ENCODE results near the gene ZNF532. TPM values are rescaled to one million over a fixed set of nuclear protein-coding genes. Genes with fewer than 3 reads are reported as not detected.

The ZNF532 gene
- total RNA-seq, 1 donor from 2014 or later = 69.4 TPM

DNA sequence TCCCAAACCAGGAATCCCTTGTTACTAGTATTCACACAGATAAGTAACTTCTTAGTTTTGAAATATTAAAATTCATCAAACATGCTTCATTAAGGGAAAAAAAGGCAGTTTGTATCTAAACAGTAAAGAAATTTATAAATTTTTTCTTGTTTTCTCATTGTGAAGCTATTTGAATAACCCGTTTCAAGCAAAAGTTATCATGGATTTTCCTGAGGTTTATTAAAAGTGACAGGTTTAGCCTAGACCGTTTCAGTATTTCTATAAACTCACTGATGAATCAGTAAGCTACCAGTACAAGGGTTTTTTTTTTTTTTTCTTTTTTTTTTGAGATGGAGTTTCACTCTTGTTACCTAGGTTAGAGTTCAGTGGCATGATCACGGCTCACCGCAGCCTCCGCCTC lies 20.0 kb downstream of the ZNF532 start:
- no peak overlapping the region for H3K9ac ChIP-seq (ENCODE audit: low read depth in 1 of 3, low read length in 3 of 3)
- no peak overlapping the region for H3K4me3 ChIP-seq (ENCODE audit: low read length in 3 of 3)
- H3K4me1 ChIP-seq (ENCODE audit: control insufficient read depth in 3 of 3, insufficient read depth in 3 of 3, low read length in 3 of 3) = peaks cover 13 to 26% (median 14%) of the 10 kb centered on the region in 3 donors
- H3K27me3 ChIP-seq (ENCODE audit: control insufficient read depth in 3 of 3, insufficient read depth in 3 of 3, low read length in 3 of 3) = no peaks in the 10 kb centered on the region
- H3K9me3 ChIP-seq (ENCODE audit: control insufficient read depth in 3 of 3, low read length in 3 of 3) = no peaks in the 10 kb centered on the region
- peaks cover 0 to 4% (median 3%) of the 10 kb centered on the region in 3 donors for H3K36me3 ChIP-seq (ENCODE audit: control insufficient read depth in 3 of 3, insufficient read depth in 3 of 3, low read length in 3 of 3)
- H3K27ac ChIP-seq (ENCODE audit: low read depth, low read length) = no peak overlapping the region

DNA sequence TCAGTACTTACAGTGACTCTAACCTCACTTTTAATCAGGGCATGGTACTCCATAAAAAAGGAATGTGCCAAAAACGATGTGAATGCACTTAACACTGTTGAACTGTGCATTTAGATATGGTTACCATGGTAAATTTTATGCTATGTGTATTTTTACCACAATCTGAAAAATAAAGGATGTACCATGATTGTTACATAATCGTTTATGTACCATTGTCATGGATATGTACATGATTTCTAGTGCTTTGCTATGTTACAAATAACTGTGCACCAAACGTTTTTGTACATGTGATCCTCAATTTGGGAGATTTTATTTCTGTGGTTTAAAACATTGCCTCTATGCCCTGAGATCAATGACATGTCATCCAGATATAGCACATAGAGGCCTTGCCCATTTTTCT lies 21.8 kb downstream of the ZNF532 start:
- no peaks in the 10 kb centered on the region for H3K9me3 ChIP-seq (ENCODE audit: control insufficient read depth in 3 of 3, low read length in 3 of 3)
- no peak overlapping the region for H3K4me3 ChIP-seq (ENCODE audit: low read length in 3 of 3)
- no peak overlapping the region for H3K9ac ChIP-seq (ENCODE audit: low read depth in 1 of 3, low read length in 3 of 3)
- H3K4me1 ChIP-seq (ENCODE audit: control insufficient read depth in 3 of 3, insufficient read depth in 3 of 3, low read length in 3 of 3) = peaks cover 13 to 20% (median 17%) of the 10 kb centered on the region in 3 donors
- H3K27me3 ChIP-seq (ENCODE audit: control insufficient read depth in 3 of 3, insufficient read depth in 3 of 3, low read length in 3 of 3) = no peaks in the 10 kb centered on the region
- H3K36me3 ChIP-seq (ENCODE audit: control insufficient read depth in 3 of 3, insufficient read depth in 3 of 3, low read length in 3 of 3) = peaks cover 0 to 3% (median 0%) of the 10 kb centered on the region in 3 donors
- peak overlapping the region; percentile 76 for H3K27ac ChIP-seq (ENCODE audit: low read depth, low read length)

DNA sequence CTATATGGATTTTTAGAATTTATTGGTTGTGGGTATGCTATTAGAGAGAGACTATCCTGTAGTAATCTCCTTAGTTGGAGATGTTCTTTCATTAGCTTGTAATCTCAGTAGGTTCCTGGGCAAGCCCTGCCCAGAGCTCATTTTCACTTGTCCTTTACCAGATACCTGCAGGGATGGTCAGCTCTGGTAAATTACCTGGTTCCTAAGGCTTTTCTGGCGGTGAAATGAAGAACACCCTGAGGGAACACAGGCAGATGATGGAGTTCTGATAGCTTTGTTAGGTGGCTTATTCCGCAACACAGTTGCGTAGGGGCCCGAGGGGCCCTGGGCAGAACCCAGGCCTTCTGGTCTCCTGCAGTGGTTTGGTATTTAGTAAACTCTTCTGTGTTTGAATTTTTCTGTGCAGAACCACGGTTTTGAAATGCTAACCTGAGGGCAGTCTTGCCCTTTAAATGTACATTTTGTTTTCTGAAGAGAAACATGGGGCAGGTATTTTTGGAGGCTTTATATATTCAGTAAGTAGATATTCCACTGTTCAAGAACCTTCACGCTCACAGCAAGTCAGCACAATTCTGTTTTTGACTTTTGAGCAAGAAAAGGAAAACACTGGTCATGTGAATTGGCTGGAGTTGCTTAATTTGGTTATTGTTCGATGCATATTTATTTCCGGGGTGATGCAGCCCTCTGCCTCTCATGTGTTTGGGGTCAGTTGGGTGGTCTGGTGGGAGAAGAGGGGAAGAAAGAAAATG lies 22.4 kb downstream of the ZNF532 start:
- H3K36me3 ChIP-seq (ENCODE audit: control insufficient read depth in 3 of 3, insufficient read depth in 3 of 3, low read length in 3 of 3) = peaks cover 0 to 3% (median 0%) of the 10 kb centered on the region in 3 donors
- H3K4me3 ChIP-seq (ENCODE audit: low read length in 3 of 3) = no peak overlapping the region
- H3K9ac ChIP-seq (ENCODE audit: low read depth in 1 of 3, low read length in 3 of 3) = no peak overlapping the region
- H3K27me3 ChIP-seq (ENCODE audit: control insufficient read depth in 3 of 3, insufficient read depth in 3 of 3, low read length in 3 of 3) = no peaks in the 10 kb centered on the region
- H3K4me1 ChIP-seq (ENCODE audit: control insufficient read depth in 3 of 3, insufficient read depth in 3 of 3, low read length in 3 of 3) = peaks cover 15 to 16% (median 16%) of the 10 kb centered on the region in 3 donors
- no peaks in the 10 kb centered on the region for H3K9me3 ChIP-seq (ENCODE audit: control insufficient read depth in 3 of 3, low read length in 3 of 3)
- H3K27ac ChIP-seq (ENCODE audit: low read depth, low read length) = peak overlapping the region; percentile 76

DNA sequence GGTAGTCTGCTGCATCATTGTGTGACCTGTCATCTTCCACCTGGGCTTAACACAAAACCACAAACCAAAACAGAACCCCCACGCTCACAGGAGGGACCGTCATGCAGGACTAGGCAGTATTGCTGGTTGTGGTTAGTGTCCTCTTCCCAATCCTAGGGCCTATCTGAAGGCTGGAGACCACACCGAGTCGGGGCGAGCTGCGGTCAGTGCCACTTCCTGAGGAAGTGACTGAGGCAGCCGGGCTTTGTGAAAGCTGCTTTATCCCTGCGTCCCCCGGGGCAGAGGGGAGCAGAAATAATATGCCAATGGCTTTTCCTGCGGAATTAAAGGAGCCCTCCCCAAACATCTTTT lies 22.9 kb downstream of the ZNF532 start:
- Histone ChIP-seq H3K4me3 (ENCODE audit: low read length in 3 of 3) (peak overlapping the region in 1 of 3 donors; percentile 36), H3K4me1 (ENCODE audit: control insufficient read depth in 3 of 3, insufficient read depth in 3 of 3, low read length in 3 of 3) (peaks cover 17 to 21% (median 18%) of the 10 kb centered on the region in 3 donors), H3K27me3 (ENCODE audit: control insufficient read depth in 3 of 3, insufficient read depth in 3 of 3, low read length in 3 of 3) (no peaks in the 10 kb centered on the region), H3K9ac (ENCODE audit: low read depth in 1 of 3, low read length in 3 of 3) (peak overlapping the region in 1 of 3 donors; percentile 54), H3K27ac (ENCODE audit: low read depth, low read length) (peak overlapping the region; percentile 76), H3K36me3 (ENCODE audit: control insufficient read depth in 3 of 3, insufficient read depth in 3 of 3, low read length in 3 of 3) (no peaks in the 10 kb centered on the region), H3K9me3 (ENCODE audit: control insufficient read depth in 3 of 3, low read length in 3 of 3) (no peaks in the 10 kb centered on the region)

DNA sequence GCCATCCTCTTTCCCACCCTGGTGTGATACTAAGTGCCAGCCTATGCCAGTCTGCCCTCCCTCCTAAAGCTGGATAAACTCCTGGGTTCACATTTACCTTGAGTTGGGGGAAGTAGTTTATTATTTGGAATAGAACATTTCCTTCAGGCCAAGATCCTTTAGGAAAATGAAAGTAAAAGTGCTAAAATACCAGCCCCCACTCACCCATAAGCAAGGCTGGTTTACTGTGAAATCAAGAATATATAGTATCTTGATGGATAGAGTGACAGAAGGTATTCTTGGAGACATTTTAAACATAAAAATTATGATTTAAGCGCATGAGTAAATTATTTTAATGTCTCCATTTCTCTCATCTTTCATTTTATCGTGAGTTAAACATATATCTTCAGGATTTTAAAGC lies 27.1 kb downstream of the ZNF532 start:
- peak overlapping the region in 1 of 3 donors; percentile 65 for H3K9ac ChIP-seq (ENCODE audit: low read depth in 1 of 3, low read length in 3 of 3)
- no peaks in the 10 kb centered on the region for H3K27me3 ChIP-seq (ENCODE audit: control insufficient read depth in 3 of 3, insufficient read depth in 3 of 3, low read length in 3 of 3)
- H3K9me3 ChIP-seq (ENCODE audit: control insufficient read depth in 3 of 3, low read length in 3 of 3) = no peaks in the 10 kb centered on the region
- H3K4me1 ChIP-seq (ENCODE audit: control insufficient read depth in 3 of 3, insufficient read depth in 3 of 3, low read length in 3 of 3) = peaks cover 21 to 34% (median 30%) of the 10 kb centered on the region in 3 donors
- peak overlapping the region in 2 of 3 donors; percentile 16 to 59 for H3K4me3 ChIP-seq (ENCODE audit: low read length in 3 of 3)
- peaks cover 4 to 8% (median 7%) of the 10 kb centered on the region in 3 donors for H3K36me3 ChIP-seq (ENCODE audit: control insufficient read depth in 3 of 3, insufficient read depth in 3 of 3, low read length in 3 of 3)
- H3K27ac ChIP-seq (ENCODE audit: low read depth, low read length) = peak overlapping the region; percentile 6

DNA sequence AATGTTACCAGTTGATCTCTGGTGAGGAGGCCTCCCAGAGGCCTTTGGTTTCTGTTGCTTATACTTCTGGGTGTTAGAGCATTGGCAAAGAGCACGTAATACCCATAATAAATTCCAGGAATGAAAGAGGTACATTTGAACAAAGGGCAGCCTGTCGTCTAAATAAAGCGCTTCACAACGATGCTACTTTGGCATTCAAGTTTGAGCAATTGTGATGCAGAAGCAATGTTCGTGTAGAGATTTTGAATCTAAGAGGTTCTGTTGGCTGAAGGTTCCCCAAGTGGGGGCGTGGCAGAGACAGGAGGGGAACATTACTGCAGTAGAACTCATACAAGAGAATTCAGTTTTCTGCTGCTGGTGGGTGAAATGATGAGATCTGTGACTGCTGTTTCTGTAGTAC lies 27.8 kb downstream of the ZNF532 start:
- Histone ChIP-seq H3K4me3 (ENCODE audit: low read length in 3 of 3) (no peak overlapping the region), H3K9me3 (ENCODE audit: control insufficient read depth in 3 of 3, low read length in 3 of 3) (no peaks in the 10 kb centered on the region), H3K4me1 (ENCODE audit: control insufficient read depth in 3 of 3, insufficient read depth in 3 of 3, low read length in 3 of 3) (peaks cover 14 to 29% (median 25%) of the 10 kb centered on the region in 3 donors), H3K9ac (ENCODE audit: low read depth in 1 of 3, low read length in 3 of 3) (no peak overlapping the region), H3K27ac (ENCODE audit: low read depth, low read length) (no peak overlapping the region), H3K27me3 (ENCODE audit: control insufficient read depth in 3 of 3, insufficient read depth in 3 of 3, low read length in 3 of 3) (no peaks in the 10 kb centered on the region), H3K36me3 (ENCODE audit: control insufficient read depth in 3 of 3, insufficient read depth in 3 of 3, low read length in 3 of 3) (peaks cover 4 to 8% (median 7%) of the 10 kb centered on the region in 3 donors)

DNA sequence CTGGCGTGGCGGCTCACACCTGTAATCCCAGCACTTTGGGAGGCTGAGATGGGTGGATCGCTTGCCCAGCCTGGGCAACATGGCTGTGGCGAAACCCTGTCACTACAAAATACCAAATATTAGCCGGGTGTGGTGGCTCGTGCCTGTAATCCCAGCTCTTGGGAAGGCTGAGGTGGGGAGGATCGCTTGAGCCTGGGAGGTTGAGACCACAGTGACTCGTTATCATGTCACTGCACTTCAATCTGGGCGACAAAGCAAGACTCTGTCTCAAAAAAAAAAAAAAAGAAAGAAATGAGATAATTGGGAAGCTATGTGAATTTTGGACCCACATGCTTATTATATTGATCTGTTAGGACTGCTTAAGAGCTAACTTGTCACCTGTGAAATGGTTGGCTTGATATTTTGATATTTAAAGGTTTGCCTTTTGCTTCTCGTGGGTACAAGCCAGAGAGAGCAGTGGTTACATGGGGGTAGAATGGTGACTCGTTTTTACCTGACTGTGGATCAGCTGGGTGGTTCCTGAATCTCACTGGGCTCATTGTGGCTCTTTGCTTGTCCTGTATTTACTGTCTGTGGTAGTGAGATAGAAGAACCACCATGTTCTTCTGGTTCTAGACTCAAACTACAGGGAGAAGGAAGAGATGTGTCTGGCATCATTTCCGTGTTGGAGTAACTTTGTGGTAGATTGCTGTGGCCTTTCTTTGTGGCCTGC lies 28.9 kb downstream of the ZNF532 start:
- H3K9ac ChIP-seq (ENCODE audit: low read depth in 1 of 3, low read length in 3 of 3) = no peak overlapping the region
- no peak overlapping the region for H3K27ac ChIP-seq (ENCODE audit: low read depth, low read length)
- H3K36me3 ChIP-seq (ENCODE audit: control insufficient read depth in 3 of 3, insufficient read depth in 3 of 3, low read length in 3 of 3) = peaks cover 4 to 11% (median 7%) of the 10 kb centered on the region in 3 donors
- no peaks in the 10 kb centered on the region for H3K9me3 ChIP-seq (ENCODE audit: control insufficient read depth in 3 of 3, low read length in 3 of 3)
- no peaks in the 10 kb centered on the region for H3K27me3 ChIP-seq (ENCODE audit: control insufficient read depth in 3 of 3, insufficient read depth in 3 of 3, low read length in 3 of 3)
- no peak overlapping the region for H3K4me3 ChIP-seq (ENCODE audit: low read length in 3 of 3)
- H3K4me1 ChIP-seq (ENCODE audit: control insufficient read depth in 3 of 3, insufficient read depth in 3 of 3, low read length in 3 of 3) = peaks cover 16 to 31% (median 22%) of the 10 kb centered on the region in 3 donors

DNA sequence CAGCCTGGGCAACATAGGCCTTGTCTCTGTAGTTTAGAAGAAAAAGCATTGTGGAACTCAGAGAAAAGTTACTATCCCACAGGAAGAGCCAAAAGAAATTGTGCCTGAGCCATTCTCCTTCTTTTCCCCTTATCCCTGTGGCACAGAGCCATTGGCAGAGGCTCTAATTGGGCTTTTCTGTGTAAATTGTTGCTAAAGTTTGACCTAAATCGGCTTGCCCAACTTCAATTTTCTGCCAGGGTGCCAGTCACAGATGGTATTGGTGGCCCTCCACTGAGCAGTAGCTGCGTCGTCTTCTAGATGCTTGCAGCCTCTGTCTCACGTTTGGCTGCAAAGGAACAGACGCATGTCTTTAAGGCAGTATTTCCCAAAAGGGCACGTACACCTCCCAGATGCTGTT lies 30.3 kb downstream of the ZNF532 start:
- Histone ChIP-seq H3K9me3 (ENCODE audit: control insufficient read depth in 3 of 3, low read length in 3 of 3) (no peaks in the 10 kb centered on the region), H3K36me3 (ENCODE audit: control insufficient read depth in 3 of 3, insufficient read depth in 3 of 3, low read length in 3 of 3) (peaks cover 7 to 16% (median 8%) of the 10 kb centered on the region in 3 donors), H3K27me3 (ENCODE audit: control insufficient read depth in 3 of 3, insufficient read depth in 3 of 3, low read length in 3 of 3) (no peaks in the 10 kb centered on the region), H3K9ac (ENCODE audit: low read depth in 1 of 3, low read length in 3 of 3) (peak overlapping the region in 1 of 3 donors; percentile 33), H3K4me3 (ENCODE audit: low read length in 3 of 3) (no peak overlapping the region), H3K4me1 (ENCODE audit: control insufficient read depth in 3 of 3, insufficient read depth in 3 of 3, low read length in 3 of 3) (peaks cover 16 to 34% (median 25%) of the 10 kb centered on the region in 3 donors), H3K27ac (ENCODE audit: low read depth, low read length) (peak overlapping the region; percentile 11)

DNA sequence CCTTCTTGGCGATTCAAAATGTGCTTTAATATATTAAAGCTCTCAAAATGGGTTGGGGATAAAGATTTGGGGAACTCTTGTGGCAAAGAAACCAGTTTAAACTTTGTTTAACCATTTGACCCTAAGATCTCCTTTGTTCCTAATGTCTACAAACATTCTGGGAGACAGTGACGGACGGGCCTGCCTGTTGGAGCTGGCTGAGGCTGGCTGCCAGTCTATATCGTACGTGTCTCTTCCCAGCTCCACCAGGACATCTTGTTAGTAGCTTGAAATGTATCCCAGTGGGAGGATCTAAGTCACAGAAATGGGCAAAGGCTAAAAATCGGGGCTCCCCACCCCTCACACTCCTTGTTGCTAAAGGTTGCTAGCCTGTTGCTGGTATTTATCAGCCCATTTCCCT lies 30.7 kb downstream of the ZNF532 start:
- peaks cover 10 to 20% (median 12%) of the 10 kb centered on the region in 3 donors for H3K36me3 ChIP-seq (ENCODE audit: control insufficient read depth in 3 of 3, insufficient read depth in 3 of 3, low read length in 3 of 3)

DNA sequence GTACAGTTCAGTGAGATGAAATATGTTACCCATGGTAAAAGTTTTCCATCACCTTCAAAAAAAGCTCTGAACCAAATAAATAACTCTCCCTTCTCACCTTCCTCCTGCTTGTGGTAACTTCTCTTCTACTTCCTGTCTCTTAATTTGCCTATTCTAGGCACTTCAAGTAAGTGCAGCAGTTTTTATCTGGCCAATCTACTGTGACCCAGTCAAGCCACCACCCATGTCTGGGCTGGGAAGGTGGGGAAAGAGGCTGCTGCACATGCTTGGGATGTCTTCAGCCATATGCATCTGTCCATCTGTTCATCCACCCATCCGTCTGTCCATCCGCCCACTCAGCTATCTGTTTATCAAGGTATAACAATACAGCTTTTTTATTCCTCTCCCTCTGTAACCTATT lies 31.6 kb downstream of the ZNF532 start:
- H3K9ac ChIP-seq (ENCODE audit: low read depth in 1 of 3, low read length in 3 of 3) = no peak overlapping the region
- peaks cover 13 to 23% (median 16%) of the 10 kb centered on the region in 3 donors for H3K36me3 ChIP-seq (ENCODE audit: control insufficient read depth in 3 of 3, insufficient read depth in 3 of 3, low read length in 3 of 3)
- H3K27me3 ChIP-seq (ENCODE audit: control insufficient read depth in 3 of 3, insufficient read depth in 3 of 3, low read length in 3 of 3) = no peaks in the 10 kb centered on the region
- no peaks in the 10 kb centered on the region for H3K9me3 ChIP-seq (ENCODE audit: control insufficient read depth in 3 of 3, low read length in 3 of 3)
- no peak overlapping the region for H3K27ac ChIP-seq (ENCODE audit: low read depth, low read length)
- H3K4me1 ChIP-seq (ENCODE audit: control insufficient read depth in 3 of 3, insufficient read depth in 3 of 3, low read length in 3 of 3) = peaks cover 19 to 35% (median 22%) of the 10 kb centered on the region in 3 donors
- H3K4me3 ChIP-seq (ENCODE audit: low read length in 3 of 3) = no peak overlapping the region

More for the DNA sequence above, 30.7 kb downstream of the ZNF532 start:
- Histone ChIP-seq H3K27ac (ENCODE audit: low read depth, low read length) (peak overlapping the region; percentile 11), H3K9ac (ENCODE audit: low read depth in 1 of 3, low read length in 3 of 3) (peak overlapping the region in 1 of 3 donors; percentile 33), H3K27me3 (ENCODE audit: control insufficient read depth in 3 of 3, insufficient read depth in 3 of 3, low read length in 3 of 3) (no peaks in the 10 kb centered on the region), H3K4me3 (ENCODE audit: low read length in 3 of 3) (no peak overlapping the region), H3K9me3 (ENCODE audit: control insufficient read depth in 3 of 3, low read length in 3 of 3) (no peaks in the 10 kb centered on the region), H3K4me1 (ENCODE audit: control insufficient read depth in 3 of 3, insufficient read depth in 3 of 3, low read length in 3 of 3) (peaks cover 16 to 38% (median 25%) of the 10 kb centered on the region in 3 donors)

Measured in skeletal muscle tissue (tissue), 4 donors.